Neuronal stem cell (in vitro differentiated cells): ENCODE results near the gene SSTR5.

ENCODE experiments used
- DNase-seq: peaks from one replicate; pipeline ENCODE4 v3.0.0-alpha.2; 2013; ENCODE audit warnings: low spot score
- H2AFZ ChIP-seq: one replicate; pipeline ENCODE4 v1.6.1; 2013; ENCODE audit warnings: mild to moderate bottlenecking, low read length, inconsistent platforms
- H2AK5ac ChIP-seq: 2 replicates; pipeline ENCODE4 v1.6.1; 2013; ENCODE audit warnings: low read depth, mild to moderate bottlenecking, inconsistent platforms, low read length, moderate library complexity, mixed read lengths
- H2BK120ac ChIP-seq: 2 replicates; pipeline ENCODE4 v1.6.1; 2013; ENCODE audit warnings: low read depth, mild to moderate bottlenecking, inconsistent platforms, low read length, moderate library complexity, mixed read lengths
- H2BK12ac ChIP-seq: one replicate; pipeline ENCODE4 v1.6.1; 2013; ENCODE audit warnings: low read length, inconsistent platforms
- H2BK15ac ChIP-seq: 2 replicates; pipeline ENCODE4 v1.6.1; 2013; ENCODE audit warnings: mild to moderate bottlenecking, low read length, inconsistent platforms, mixed read lengths
- H2BK5ac ChIP-seq: one replicate; pipeline ENCODE4 v1.6.1; 2013; ENCODE audit warnings: inconsistent platforms, mild to moderate bottlenecking, low read length, moderate library complexity
- H3K14ac ChIP-seq: one replicate; pipeline ENCODE4 v1.6.1; 2013; ENCODE audit warnings: low read length, inconsistent platforms
- H3K18ac ChIP-seq: 2 replicates; pipeline ENCODE4 v1.6.1; 2013; ENCODE audit warnings: low read length, inconsistent platforms
- H3K23ac ChIP-seq: 2 replicates; pipeline ENCODE4 v1.6.1; 2013; ENCODE audit warnings: low read depth, mild to moderate bottlenecking, mixed read lengths, low read length, inconsistent platforms; ENCODE audit not compliant: poor library complexity
- H3K27ac ChIP-seq: replicated peaks from 3 replicates; pipeline ENCODE4 v1.5.1; 2013; ENCODE audit warnings: low read length, inconsistent platforms
- H3K27me3 ChIP-seq, 3 experiments: 2 replicates each; pipeline ENCODE4 v1.6.1; 2013; ENCODE audit warnings: low read length in 3 of 3, mild to moderate bottlenecking in 2 of 3, inconsistent platforms in 1 of 3, low read depth in 1 of 3, mixed read lengths in 1 of 3, moderate library complexity in 1 of 3; ENCODE audit not compliant: control insufficient read depth in 3 of 3, insufficient read depth in 3 of 3
- H3K36me3 ChIP-seq, 2 donors: replicated peaks in 1 of 2; 2 replicates each; pipeline ENCODE4 v1.6.1; 2013; ENCODE audit warnings: low read length in 2 of 2; ENCODE audit not compliant: control insufficient read depth in 2 of 2, insufficient read depth in 2 of 2
- H3K4ac ChIP-seq: 2 replicates; pipeline ENCODE4 v1.6.1; 2013; ENCODE audit warnings: inconsistent platforms, mild to moderate bottlenecking, low read length, moderate library complexity
- H3K4me1 ChIP-seq, 2 donors: 1 replicate in 1 of 2; 2 replicates in 1 of 2; pipeline ENCODE4 v1.6.1; 2013; ENCODE audit warnings: low read length in 2 of 2, low read depth in 1 of 2; ENCODE audit not compliant: control insufficient read depth in 2 of 2, insufficient read depth in 1 of 2
- H3K4me2 ChIP-seq: one replicate; pipeline ENCODE4 v1.6.1; 2013; ENCODE audit warnings: mild to moderate bottlenecking, low read length, inconsistent platforms; ENCODE audit not compliant: insufficient read depth, poor library complexity, severe bottlenecking
- H3K4me3 ChIP-seq, 2 donors: 2 replicates each; pipeline ENCODE4 v1.5.1; 2013; ENCODE audit warnings: low read length in 2 of 2, mild to moderate bottlenecking in 2 of 2, inconsistent platforms in 1 of 2, moderate library complexity in 1 of 2
- H3K79me1 ChIP-seq: one replicate; pipeline ENCODE4 v1.6.1; 2013; ENCODE audit warnings: low read depth, mild to moderate bottlenecking, inconsistent platforms, low read length, moderate library complexity
- H3K9ac ChIP-seq: one replicate; pipeline ENCODE4 v1.6.1; 2013; ENCODE audit warnings: mild to moderate bottlenecking, low read depth, low read length, inconsistent platforms; ENCODE audit not compliant: poor library complexity
- H3K9me3 ChIP-seq, 2 donors: replicated peaks in 1 of 2; 2 replicates each; pipeline versions ENCODE3 to v1.6.1; 2013; ENCODE audit warnings: low read length in 2 of 2, mild to moderate bottlenecking in 2 of 2, inconsistent platforms in 1 of 2, low read depth in 1 of 2, mixed read lengths in 1 of 2, moderate library complexity in 1 of 2; ENCODE audit not compliant: control insufficient read depth in 2 of 2, insufficient read depth in 1 of 2
- H4K8ac ChIP-seq: one replicate; pipeline ENCODE4 v1.6.1; 2013; ENCODE audit warnings: low read depth, mild to moderate bottlenecking, inconsistent platforms, low read length, moderate library complexity
- H4K91ac ChIP-seq: one replicate; pipeline ENCODE4 v1.6.1; 2013; ENCODE audit warnings: low read length, low read depth, mild to moderate bottlenecking, inconsistent platforms; ENCODE audit not compliant: poor library complexity
- WGBS, 2 donors: extraction: QIAGEN DNeasy Blood & Tissue Kit; methylation state at CpG; one replicate each; pipeline ENCODE4 v1.1.7; 2013; ENCODE audit warnings: missing lambda C conversion rate in 2 of 2, mixed read lengths in 1 of 2; ENCODE audit not compliant: insufficient read length in 2 of 2, insufficient replicate concordance in 1 of 2; ENCODE audit errors: extremely low coverage in 2 of 2; 5-methylcytosine and 5-hydroxymethylcytosine counted together

Gene SSTR5

GRCh38 chr16:1032607-1033006 is 39.9 kb upstream of the SSTR5 start:
- Histone ChIP-seq H3K18ac (no peak overlapping the region), H2AK5ac (no peak overlapping the region), H2BK15ac (no peak overlapping the region), H3K23ac (no peak overlapping the region), H3K4me2 (no peak overlapping the region), H3K4me1 (peaks cover 0 to 9% of the 10 kb centered on the region in 2 donors), H3K27me3 (peaks cover 0 to 10% (median 0%) of the 10 kb centered on the region in 3 experiments), H2BK12ac (no peak overlapping the region), H3K27ac (no peak overlapping the region), H4K91ac (no peak overlapping the region), H2BK120ac (no peak overlapping the region), H4K8ac (no peak overlapping the region), H3K36me3 (no peaks in the 10 kb centered on the region), H3K14ac (no peak overlapping the region), H3K79me1 (peaks cover 4% of the 10 kb centered on the region), H3K9ac (no peak overlapping the region), H3K9me3 (peaks cover 0 to 4% of the 10 kb centered on the region in 2 donors), H3K4me3 (no peak overlapping the region), H2BK5ac (no peak overlapping the region), H2AFZ (no peak overlapping the region), H3K4ac (no peak overlapping the region)
- no peak for DNase-seq
- 100% methylated on average over 1 to 2 of the region's 2 CpGs for WGBS, 2 donors

DNA sequence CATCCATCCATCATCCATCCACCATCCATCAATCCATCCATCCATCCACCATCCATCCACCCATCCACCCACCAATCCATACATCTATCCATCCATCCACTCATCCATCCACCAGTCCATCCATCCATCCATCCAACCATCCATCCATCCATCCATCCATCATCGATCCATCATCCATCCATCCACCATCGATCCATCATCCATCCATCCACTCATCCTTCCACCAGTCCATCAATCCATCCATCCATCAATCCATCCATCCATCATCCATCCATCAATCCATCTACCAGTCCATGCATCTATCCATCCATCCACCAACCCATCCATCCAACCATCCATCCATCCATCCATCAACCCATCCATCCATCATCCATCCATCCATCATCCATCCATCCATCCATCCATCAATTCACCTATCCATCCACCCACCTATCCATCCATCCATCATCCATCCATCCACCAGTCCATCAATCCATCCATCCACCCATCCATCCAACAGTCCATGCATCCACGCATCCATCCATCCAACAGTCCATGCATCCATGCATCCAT is 39.3 kb upstream of the SSTR5 start:
- DNase-seq, result no peak
- WGBS, 2 donors, result 100% methylated on average over 2 of the region's 3 CpGs; no CpG with 5 or more reads in 1 of the 2 donors

GRCh38 chr16:1034230-1035065 is 38.1 kb upstream of the SSTR5 start:
- H4K91ac ChIP-seq, result no peak overlapping the region
- H3K4ac ChIP-seq, result no peak overlapping the region
- no peak overlapping the region for H3K27ac ChIP-seq
- H2BK15ac ChIP-seq, result peak overlapping the region; percentile 37
- peaks cover 0 to 4% of the 10 kb centered on the region in 2 donors for H3K9me3 ChIP-seq
- WGBS, 2 donors, result no CpG with 5 or more reads among the region's 6 CpGs
- no peak overlapping the region for H3K4me2 ChIP-seq
- peak overlapping the region; percentile 71 for H3K14ac ChIP-seq
- no peak overlapping the region for H3K23ac ChIP-seq
- peak overlapping the region; percentile 3 for H4K8ac ChIP-seq
- no peak overlapping the region for H2BK120ac ChIP-seq
- H3K9ac ChIP-seq, result peak overlapping the region; percentile 21
- H3K4me1 ChIP-seq, result peaks cover 0 to 3% of the 10 kb centered on the region in 2 donors
- H2AFZ ChIP-seq, result no peak overlapping the region
- H3K4me3 ChIP-seq, result no peak overlapping the region
- peak overlapping the region; percentile 66 for H2BK5ac ChIP-seq
- H2AK5ac ChIP-seq, result peak overlapping the region; percentile 98
- H2BK12ac ChIP-seq, result peak overlapping the region; percentile 6
- peak overlapping the region; percentile 83 for H3K18ac ChIP-seq
- H3K36me3 ChIP-seq, result no peaks in the 10 kb centered on the region
- no peak for DNase-seq
- H3K27me3 ChIP-seq, result peaks cover 0 to 16% (median 0%) of the 10 kb centered on the region in 3 experiments
- H3K79me1 ChIP-seq, result peaks cover 4% of the 10 kb centered on the region

More for the DNA sequence above, 39.3 kb upstream of the SSTR5 start:
- H2BK120ac ChIP-seq, result no peak overlapping the region
- H3K9ac ChIP-seq, result peak overlapping the region; percentile 72
- H3K4ac ChIP-seq, result no peak overlapping the region
- H2AFZ ChIP-seq, result no peak overlapping the region
- H3K4me2 ChIP-seq, result no peak overlapping the region
- H4K91ac ChIP-seq, result no peak overlapping the region
- no peak overlapping the region for H2BK15ac ChIP-seq
- no peak overlapping the region for H2BK5ac ChIP-seq
- peak overlapping the region in 1 of 2 donors; percentile 27 for H3K4me3 ChIP-seq
- H2BK12ac ChIP-seq, result no peak overlapping the region
- no peak overlapping the region for H3K18ac ChIP-seq
- H3K36me3 ChIP-seq, result no peaks in the 10 kb centered on the region
- peaks cover 0 to 9% of the 10 kb centered on the region in 2 donors for H3K4me1 ChIP-seq
- H3K27me3 ChIP-seq, result peaks cover 0 to 14% (median 0%) of the 10 kb centered on the region in 3 experiments
- H3K27ac ChIP-seq, result no peak overlapping the region
- H4K8ac ChIP-seq, result peak overlapping the region; percentile 86
- peak overlapping the region; percentile 14 for H3K14ac ChIP-seq
- peaks cover 4% of the 10 kb centered on the region for H3K79me1 ChIP-seq
- peak overlapping the region; percentile 60 for H3K23ac ChIP-seq
- H2AK5ac ChIP-seq, result no peak overlapping the region
- H3K9me3 ChIP-seq, result peaks cover 0 to 4% of the 10 kb centered on the region in 2 donors

DNA sequence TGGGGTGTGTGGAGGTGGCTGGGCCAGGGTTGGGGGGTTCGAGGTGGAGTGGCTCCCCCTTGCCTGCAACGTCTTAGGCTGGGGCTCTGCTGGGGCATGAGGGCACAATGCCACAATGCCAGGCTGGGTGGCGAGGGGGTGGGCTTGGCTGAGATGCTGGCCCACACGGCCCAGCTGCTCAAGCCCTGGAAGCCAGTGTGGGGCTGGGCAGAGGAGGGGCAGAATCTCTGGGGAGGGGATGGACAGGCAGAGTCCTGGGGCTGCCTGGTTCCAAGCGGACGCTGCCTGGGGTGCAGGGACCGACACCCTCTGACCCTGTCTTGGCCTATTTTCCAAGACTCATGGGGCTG is 37.5 kb upstream of the SSTR5 start:
- WGBS, 2 donors, result no CpG with 5 or more reads among the region's 7 CpGs
- DNase-seq, result no peak
- Histone ChIP-seq H2AFZ (no peak overlapping the region), H3K14ac (peak overlapping the region; percentile 71), H3K4me1 (peaks cover 0 to 3% of the 10 kb centered on the region in 2 donors), H3K36me3 (no peaks in the 10 kb centered on the region), H2BK12ac (peak overlapping the region; percentile 6), H3K9me3 (peaks cover 0 to 4% of the 10 kb centered on the region in 2 donors), H3K4me2 (no peak overlapping the region), H2BK15ac (peak overlapping the region; percentile 96), H3K18ac (peak overlapping the region; percentile 83), H4K91ac (no peak overlapping the region), H3K4ac (no peak overlapping the region), H3K9ac (no peak overlapping the region), H2BK120ac (no peak overlapping the region), H2AK5ac (peak overlapping the region; percentile 98), H3K4me3 (no peak overlapping the region), H2BK5ac (peak overlapping the region; percentile 66), H3K23ac (no peak overlapping the region), H3K27ac (no peak overlapping the region), H3K27me3 (peaks cover 0 to 15% (median 0%) of the 10 kb centered on the region in 3 experiments), H3K79me1 (peaks cover 4% of the 10 kb centered on the region), H4K8ac (no peak overlapping the region)
